Suppressor macrophage (primary cell): ENCODE measurements around the gene COA3.
"Not testable (repeated sequence)": the region's sequence is repeated elsewhere in the genome, so short reads cannot be mapped to it uniquely, and the experiment has no call there.

Experiments
- DNase-seq, 4 experiments: peaks; one replicate each; pipeline ENCODE4 v3.0.0-alpha.2; 2020 to 2022

COA3 gene

DNA sequence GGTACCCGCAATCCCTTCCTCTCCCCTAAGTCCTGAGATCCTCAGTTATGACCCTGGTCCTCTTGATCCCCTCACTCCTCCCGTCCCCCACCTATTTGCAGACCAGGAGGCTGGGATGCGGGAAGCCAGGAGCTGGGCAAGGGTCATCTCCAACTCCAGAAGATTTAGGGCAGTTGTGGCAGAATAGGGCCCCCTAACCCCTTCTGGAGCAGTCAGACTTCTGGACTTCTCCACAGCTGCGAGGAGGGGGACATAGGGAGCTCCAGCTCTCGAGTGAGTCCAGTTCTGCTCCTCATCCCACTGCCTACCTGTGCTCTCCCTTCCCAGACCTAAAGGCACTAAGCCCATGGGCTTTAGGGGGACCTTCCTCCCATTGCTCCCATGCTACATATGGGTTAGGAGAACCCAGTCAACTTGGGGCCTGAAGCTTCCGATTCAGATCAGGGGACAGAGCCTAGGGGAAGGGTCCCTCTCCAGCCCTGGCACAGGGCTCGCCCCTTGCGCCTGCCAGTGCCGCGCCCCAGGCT lies 16.8 kb downstream of the COA3 start:
- no peak for DNase-seq

DNA sequence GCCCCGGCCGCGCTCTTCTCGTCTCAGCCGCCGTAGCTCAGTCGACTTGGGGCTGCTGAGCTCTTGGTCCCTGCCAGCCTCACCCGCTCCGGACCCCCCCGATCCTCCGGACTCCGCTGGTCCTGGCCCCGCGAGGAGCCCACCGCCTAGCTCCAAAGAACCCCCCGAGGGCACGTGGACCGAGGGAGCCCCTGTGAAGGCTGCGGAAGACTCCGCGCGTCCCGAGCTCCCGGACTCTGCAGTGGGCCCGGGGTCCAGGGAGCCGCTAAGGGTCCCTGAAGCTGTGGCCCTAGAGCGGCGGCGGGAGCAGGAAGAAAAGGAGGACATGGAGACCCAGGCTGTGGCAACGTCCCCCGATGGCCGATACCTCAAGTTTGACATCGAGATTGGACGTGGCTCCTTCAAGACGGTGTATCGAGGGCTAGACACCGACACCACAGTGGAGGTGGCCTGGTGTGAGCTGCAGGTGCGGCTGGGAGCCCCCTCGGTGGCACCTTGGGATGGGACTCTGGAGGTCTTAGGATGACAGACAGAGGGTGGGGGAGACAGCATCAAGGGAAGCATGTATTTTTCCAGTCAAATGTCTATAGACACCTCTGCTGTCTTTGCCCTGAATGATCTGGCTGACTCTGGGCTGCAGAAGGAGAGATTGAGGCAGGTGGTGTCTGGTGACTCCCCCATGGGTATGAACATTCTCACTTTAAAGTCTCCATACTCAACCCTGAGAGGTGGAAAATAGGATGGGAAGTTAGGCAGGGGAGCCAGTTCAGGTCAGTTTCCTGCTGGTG lies 17.5 kb downstream of the COA3 start:
- no peak for DNase-seq

DNA sequence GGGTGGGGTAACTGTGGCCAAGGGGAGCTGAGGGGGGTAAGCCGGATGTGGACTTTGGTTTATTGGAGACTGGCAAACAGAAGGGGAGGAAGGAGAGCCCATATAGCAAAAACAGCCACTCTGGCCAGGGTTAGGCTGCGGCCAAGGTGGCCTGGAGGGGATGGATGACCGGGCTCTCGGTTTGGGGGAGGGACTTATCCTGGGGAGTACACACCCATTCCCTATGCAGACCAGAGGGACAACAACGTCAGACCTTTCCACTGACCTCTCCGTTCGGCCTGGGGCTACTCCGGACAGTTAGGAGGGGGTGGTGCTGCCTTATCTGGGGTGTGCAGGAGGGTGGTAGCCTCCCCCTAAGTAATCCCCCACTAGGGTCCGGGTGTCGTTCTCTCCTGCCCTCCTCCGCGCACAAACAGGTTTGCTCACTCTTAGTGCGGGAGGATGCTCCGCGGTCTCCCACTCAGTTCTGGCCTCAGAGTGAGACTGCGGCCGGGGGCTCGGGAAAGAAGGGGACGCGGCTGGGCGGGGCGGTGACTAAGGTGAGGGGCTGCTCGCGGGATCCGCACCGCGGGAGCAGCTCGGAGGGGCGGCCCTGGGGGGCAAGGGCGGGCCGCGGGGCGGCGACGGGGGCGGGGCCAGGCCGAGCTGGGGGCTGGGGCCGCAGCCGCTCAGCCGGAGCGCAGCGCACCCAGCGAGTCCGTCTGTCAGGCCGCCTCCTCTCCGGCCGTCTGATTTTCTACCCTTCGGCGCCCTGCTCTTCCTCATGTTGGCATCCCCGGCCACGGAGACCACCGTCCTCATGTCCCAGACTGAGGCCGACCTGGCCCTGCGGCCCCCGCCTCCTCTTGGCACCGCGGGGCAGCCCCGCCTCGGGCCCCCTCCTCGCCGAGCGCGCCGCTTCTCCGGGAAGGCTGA lies 18.3 kb downstream of the COA3 start, which contains the start of gene WNK4:
WNK4 (plus strand) TSS at position 675 of the 915 bp plus-strand sequence; CDS start at position 764, 89 bp downstream.
- DNase-seq = no peak

DNA sequence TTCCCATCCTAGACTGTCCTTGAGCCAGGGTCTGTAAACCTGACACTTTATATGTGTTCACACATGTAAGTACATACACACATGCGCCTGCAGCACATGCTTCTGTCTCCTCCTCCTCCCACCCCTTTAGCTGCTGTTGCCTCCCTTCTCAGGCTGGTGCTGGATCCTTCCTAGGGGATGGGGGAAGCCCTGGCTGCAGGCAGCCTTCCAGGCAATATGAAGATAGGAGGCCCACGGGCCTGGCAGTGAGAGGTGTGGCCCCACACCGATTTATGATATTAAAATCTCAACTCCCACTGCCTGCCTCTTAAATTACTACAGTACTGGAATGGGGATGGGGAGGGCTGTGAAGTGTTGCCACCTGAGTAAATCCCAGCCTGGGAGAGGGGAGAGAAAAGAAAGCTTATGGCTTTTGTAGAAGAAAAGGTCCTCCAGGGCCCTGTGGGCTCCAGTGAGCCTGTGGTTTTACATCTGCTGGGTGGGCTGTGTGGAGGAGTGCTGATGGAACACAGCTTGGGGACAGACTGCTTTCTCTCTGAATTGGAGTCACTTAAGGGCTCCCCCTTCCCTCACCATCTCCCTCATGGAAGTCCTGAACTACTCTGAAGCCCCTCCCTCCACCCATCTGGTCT lies 19.1 kb downstream of the COA3 start:
- DNase-seq = no peak

DNA sequence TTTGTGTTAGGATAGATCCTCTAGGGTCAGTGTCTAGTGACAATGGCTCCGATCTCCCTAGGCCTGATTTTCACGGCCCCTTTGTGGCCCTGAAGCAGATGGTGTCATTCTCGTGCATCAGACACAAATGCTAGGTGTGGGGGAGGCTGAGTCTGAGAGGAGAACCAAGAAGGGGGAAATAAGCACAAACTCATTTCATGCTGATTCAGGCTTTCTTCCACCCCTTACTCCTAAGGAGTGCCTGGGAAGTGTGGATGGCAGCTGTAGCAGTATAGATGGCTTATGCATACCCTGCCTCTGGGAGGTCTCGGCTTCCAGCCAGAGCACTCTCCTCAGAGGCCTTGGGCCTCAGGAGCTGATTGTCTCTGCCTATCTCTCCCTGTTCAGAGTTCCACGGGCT lies 19.9 kb downstream of the COA3 start:
- DNase-seq = no peak

DNA sequence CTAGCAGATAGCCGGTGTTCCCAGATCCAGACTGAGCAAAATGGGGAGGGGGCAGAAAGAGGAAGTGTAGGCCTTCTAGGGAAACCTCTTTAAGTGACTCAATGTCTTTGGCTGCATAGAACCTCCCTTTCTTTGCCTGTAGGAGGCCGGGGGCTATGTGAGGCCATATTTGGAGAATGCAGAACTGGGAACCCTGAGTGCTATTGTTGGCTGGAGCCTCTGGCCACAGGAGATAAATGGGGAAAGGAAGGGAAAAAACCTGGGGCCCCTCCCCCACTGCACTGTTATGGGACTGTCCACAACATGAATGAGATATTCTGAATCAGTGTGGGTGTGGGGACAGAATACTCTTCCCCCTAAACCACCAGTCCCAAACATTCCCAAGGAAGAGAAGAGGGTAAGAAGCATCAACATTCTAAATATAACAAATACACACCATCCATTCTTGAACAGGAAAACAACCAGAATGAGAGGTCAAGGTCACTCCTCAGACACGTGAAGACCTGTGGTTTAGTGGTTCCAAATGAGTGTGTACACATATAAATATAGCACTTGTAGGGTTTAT lies 22.9 kb downstream of the COA3 start:
- DNase-seq = peak; percentile 53 to 79 (median 64)

DNA sequence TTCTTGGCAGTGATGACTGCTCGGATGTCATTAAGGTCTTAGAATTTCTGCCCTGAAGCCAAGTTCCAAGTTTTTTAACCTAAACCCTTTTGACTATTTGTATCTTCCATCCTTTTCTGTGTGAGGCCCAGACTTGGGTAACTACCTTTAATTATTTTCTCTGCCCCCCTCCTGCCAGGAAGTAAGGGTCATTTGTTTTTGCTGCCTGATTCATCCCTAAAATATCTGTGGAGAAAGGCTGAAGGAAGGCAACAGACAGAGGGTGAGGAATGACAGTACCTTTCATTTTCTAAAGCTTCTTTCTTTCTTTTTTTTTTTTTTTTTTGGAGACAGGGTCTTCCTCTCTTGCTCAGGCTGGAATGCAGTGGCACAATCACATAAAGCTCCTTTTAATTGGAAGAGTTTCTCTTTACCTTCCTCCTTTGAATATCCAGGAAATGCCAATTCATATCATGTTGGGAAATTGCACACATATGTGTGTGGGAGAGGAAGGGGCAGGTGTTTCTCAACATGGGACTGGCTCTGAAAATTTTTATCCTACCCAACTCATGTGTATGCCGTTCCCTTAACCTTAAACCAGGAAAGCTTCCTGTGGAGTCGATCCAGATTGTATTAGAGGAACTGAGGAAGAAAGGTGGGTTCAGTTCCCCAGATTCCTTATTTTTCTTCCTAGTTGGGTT lies 24.3 kb downstream of the COA3 start:
- no peak for DNase-seq

DNA sequence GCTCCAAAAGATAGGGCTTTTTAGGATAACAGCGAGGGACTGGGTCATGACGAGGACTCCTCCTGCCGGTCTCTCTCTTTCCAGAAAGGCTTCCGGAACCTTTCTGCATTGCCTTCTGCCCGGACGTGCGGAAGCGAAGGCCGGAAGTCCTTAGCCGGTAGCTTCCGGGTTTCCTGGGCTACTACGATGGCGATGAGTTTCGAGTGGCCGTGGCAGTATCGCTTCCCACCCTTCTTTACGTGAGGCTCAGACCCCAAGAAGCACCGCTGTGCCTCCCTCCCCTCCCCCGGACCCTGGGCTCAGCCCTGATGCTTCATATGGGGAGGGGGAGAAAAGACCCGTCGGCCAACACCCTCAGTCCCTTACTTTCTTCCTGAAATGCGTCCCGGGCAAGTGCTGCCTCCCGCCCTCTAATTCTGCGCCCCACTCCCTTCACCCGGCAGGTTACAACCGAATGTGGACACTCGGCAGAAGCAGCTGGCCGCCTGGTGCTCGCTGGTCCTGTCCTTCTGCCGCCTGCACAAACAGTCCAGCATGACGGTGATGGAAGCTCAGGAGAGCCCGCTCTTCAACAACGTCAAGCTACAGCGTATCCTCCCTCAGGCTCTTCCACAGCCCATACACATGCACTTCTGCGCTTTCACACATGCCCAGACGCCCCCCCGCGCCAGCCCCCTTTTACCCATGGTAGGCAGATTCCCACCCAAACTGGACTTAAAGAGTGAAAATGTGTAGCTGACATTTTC lies 25.0 kb downstream of the COA3 start, which contains the start of gene VPS25:
VPS25 (plus strand) TSS at position 160 of the 746 bp plus-strand sequence; CDS start at position 187, 27 bp downstream.
- DNase-seq = peak; percentile 83 to 91 (median 90)

DNA sequence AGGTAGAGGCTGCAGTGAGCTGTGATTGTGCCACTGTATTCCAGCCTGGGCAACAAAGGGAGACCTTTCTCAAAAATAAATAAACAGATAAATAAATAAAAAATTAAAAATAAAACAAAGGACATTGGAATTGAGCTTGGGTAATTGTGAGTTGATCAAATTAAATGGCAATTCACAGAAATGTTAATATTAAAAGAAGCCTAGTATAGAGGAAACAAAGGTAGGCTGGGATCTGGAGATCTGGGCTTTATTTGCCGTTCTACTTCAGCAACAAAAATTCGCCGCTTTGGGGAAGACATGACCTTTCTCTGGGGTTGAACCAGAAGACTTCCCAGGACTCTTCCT lies 25.6 kb downstream of the COA3 start:
- DNase-seq = no peak

DNA sequence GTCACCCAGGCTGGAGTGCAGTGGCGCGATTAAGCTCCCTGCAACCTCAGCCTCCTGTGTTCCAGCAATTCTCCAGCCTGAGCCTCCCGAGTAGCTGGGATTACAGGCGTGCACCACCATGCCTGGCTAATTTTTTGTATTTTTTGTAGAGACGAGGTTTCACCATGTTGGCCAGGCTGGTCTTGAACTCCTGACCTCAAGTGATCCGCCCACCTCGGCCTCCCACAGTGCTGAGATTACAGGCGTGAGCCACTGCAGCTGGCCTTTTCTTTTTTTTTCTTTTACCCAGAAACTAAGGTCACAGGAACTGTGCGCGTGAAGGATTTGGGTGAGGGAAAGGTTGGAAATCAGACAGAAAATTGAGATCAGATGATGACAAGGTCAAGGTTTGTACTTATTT lies 28.5 kb downstream of the COA3 start:
- not testable (repeated sequence) for DNase-seq

DNA sequence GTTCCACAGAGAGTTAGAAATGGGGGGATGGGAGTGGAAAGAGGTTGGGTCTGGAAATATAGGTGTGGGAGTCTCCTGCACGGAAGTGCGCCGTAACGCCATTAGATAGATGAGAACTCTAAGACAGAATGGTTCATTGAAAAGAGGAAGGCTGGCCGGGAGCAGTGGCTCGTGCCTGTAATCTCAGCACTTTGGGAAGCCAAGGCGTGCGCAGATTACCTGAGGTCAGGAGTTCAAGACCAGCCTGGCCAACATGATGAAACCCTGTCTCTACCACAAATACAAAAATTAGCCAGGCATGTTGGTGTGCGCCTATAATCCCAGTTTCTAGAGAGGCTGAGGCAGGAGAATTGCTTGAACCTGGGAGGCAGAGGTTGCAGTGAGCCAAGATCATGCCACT lies 30.5 kb downstream of the COA3 start:
- DNase-seq = not testable (repeated sequence)

DNA sequence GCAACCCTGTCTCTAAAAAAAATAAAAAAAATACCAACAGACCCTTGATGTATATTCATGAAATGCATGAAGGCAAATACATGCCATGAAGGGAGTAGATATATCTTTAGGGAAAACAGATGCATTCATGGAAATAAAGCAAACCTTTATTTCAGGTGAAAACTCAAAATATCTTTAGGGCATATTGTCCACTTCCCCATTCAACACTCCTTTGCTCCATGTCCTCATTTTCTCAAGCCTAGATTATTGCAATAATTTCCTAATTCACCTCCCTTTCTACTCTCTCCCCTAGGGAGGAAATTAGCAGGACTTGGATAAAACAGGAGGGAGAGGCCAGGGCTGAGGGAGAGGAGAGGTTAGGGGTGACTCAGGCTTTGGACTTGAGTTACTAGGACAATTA lies 31.0 kb downstream of the COA3 start:
- no peak for DNase-seq

DNA sequence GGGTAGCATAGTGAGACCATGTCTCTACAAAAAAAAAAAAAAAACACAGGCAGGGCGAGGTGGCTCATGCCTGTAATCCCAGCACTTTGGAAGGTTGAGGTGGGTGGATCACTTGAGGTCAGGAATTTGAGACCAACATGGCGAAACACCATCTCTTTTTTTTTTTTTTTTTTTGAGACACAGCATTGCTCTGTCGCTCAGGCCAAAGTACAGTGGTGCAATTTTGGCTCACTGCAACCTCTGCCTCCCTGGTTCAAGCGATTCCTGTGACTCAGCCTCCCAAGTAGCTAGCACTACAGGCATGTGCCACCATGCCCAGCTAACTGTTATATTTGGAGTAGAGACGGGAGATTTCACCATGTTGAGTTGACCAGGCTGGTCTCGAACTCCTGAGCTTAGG lies 32.4 kb downstream of the COA3 start:
- no peak for DNase-seq

DNA sequence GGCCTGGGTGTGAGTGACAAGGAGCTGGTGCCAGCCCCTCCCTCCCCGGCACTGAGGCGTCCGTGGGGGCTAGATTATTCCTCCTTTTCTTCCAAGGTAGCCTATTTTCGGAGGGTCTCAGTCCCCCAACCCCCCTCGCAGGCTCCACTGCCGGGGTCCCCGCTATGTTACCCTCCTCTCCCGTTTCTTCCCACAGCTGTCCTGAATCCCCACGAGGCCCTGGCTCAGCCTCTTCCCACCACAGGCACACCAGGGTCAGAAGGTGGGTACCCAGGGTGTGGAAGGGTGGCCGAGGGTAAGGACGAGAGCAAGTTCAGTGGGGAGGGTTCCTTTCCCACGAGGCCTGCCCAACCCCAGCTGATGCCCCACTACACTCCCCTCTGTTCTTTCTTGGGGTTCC lies 36.9 kb downstream of the COA3 start:
- no peak for DNase-seq

DNA sequence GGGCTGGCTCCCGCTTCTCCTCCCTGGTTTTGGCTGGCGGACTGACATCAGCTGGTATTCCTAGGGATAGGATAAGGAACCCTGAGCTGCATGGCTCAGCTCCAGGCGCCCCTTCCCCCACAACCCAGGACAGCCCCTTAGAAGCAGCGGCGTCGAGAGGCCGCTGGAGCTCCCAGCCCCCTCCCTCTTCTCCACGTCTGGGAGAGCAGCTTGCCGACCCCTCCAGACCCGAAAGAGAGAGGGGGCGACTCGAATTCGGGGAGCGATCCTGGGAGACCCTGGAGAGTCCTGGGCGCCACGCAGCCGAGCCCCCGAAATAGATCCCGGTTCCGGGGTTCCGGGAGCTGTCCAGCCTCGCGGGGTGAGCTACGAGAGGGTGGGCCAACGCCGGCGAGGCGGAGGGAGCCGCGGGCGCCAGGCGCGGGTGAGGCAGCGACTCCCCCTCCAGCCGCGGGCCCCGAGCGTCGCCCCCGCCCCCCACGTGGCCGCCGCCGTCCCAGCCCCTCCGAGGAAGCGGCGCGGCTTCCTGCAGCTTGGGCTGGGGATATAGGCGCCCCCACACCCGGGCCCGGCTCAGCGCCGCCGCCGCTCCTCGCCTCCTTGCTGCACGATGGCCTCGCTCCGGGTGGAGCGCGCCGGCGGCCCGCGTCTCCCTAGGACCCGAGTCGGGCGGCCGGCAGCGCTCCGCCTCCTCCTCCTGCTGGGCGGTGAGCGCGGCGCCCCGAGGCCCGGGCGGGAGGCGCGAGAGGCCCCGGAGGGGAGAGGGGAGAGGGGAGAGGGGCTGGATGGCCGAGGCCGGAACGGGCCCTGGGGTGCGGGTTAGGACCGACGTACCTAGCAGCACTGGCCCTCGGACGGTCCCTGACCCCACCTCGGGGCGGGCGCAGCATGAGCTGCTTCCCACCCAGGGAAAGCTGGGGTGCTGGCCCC lies 37.6 kb downstream of the COA3 start, which contains the start of gene RAMP2:
RAMP2 (plus strand) TSS at position 576 of the 930 bp plus-strand sequence; CDS start at position 611, 35 bp downstream.
- peak; percentile 24 to 67 (median 44) for DNase-seq

DNA sequence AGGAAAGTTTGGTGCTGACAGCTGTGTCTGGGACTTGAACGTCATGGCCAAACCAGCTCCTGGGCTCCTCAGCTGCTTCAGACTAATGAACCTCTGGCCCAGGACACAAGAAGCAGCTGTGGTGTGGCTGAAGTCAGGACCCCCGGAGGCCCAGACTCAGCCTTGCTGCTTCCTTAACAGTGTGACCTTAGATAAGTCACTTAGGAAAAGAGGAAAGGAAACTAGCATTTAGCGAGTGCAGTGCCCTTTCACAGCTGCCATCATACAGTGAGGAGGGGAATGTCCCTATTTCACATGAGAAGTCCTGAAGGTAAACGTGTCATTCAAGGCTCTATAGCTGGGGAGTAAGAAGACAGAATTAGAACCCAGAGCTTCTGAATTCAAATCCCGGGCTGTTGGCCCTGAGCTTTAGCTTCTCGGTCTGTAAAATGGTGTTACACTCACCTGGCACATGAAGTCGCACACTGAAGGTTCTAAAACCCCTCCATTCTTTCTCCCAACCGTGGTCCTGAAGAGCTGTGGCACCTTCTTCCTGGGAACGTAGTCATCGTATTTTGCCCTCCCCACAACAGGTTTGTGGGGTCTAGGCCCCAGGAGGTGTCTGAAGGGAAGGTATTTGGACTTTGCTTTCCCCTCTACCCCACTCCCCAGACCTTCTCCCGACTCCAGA lies 38.4 kb downstream of the COA3 start:
- DNase-seq = peak; percentile 57 to 81 (median 72)

DNA sequence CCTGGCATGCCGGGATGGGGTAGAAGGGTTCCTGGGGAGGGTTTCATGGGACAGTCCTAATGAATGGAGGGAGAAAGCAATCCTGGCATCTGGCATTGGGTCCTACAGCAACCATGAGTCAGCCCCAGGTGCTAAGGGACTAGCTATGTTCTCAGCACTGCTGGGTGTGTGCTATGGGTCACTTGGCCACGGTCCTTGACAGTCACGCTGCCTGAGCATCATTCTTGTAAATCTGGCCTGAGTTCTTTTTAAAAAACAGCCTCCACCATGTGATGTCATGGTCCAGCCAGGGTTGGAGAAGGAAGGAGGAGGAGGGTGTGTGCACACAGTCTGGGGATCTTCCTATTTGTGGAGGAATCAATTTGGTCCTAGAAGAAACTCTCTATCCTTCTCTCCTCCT lies 43.7 kb downstream of the COA3 start:
- peak in 1 of 4 experiments; percentile 9 for DNase-seq

DNA sequence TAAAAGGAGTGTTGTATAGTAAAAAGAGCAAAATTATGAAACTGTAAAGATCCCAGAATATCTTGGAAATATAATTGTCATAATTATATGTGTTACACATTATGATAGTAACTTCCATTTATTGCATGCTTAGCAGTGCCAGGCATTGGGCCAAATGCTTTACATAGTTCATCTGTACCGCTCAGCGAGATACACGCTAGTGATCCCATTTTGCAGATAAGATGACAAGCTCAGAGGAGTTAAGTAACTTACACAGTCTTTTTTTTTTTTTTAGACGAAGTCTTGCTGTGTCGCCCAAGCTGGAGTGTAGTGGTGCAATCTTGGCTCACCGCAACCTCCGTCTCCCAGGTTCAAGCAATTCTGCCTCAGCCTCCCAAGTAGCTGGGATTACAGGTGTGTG lies 46.9 kb downstream of the COA3 start:
- DNase-seq = no peak

DNA sequence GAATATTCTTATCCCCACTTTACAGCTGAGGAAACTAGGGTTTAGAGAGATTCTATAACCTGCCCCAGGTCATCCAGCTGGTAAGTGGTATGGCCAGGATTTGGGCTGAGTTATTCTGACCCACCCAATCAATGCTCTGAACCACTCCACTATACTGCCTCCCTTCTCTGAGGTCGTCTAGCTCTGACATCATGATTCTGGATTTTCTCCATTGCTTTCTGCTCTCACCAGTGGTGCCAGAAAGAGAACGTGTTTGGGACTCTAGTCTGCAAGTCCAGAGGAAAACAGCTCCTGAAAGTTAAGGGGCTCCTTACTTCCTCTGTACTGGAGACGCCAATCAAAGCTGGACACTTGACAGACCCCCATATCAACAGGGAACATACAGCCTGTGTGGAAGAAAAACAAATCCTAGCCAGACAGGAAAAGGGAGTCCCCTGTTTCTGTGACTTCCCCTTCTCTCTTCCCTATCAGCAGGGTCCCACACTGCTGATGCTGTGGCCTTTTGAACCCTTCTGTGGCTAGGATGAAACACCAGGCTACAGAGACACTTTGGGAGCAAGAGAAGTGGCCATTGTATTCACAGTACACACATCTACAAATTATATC lies 47.7 kb downstream of the COA3 start:
- DNase-seq = peak; percentile 41 to 70 (median 62)
